ENCODE results near the gene TSEN34.

- TF ChIP-seq CTCF (IDR thresholded peaks at IDR 0.05; ENCODE audit: insufficient read depth, low read depth, low read length) (no peak), EZH2 (IDR thresholded peaks at IDR 0.05; ENCODE audit: insufficient read depth, low read length) (no peak)
Measured at GRCh38 chr19:54156490-54156889, 34.6 kb upstream of the TSEN34 start.

Measured in astrocyte (in vitro differentiated cells and primary cell).